ENCODE data around the gene ZNF710. TPM values are rescaled to one million over a fixed set of nuclear protein-coding genes. Genes with fewer than 3 reads are reported as not detected.
"Not testable (repeated sequence)": the region's sequence is repeated elsewhere in the genome, so short reads cannot be mapped to it uniquely, and the experiment has no call there.

ZNF710 gene
- polyA plus RNA-seq, 1 donor from 2014 or later, result 10.2 TPM

DNA sequence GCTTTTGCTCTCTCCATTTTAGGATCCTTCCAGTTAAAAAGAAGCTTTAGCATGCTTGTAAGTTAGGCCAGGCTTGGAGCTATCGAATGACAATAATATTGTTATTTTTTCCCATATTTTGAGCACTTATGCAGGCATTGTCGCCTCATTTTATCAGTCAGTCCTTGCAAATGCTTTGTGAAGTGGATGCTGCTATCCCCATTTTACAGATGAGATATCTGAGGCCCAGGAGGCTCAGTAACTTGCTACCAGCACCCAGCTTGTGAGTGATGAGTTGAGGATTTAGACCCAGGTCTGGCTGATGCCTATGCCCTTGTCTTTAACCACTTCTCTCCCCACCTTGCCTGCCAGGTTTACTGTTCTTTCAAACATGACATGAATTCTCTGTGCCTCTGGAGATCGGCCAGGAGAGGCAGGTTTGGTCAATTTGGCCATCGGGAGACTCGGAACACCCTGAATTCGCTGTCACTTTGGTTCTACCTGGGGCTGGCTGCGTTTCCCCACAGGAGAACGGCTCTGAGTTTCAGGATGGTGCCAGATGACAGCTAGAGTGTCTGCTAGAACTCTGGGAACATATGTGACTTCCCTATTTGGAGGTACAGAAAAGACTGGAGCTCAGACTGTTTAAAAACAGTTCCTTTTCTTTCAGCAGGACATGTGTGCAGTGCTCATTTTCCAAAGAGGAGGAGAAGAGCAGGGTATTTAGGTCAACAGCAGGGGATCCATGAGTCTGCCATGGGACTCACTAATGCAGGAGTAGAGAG lies 25.5 kb upstream of the ZNF710 start:
- Histone ChIP-seq H3K27me3 (ENCODE audit: insufficient read depth, low read depth, low read length) (no peaks in the 10 kb centered on the region), H3K4me3 (ENCODE audit: low read length) (no peak overlapping the region), H3K79me2 (replicated peaks; ENCODE audit: insufficient read depth, low read length) (no peaks in the 10 kb centered on the region), H3K9me3 (ENCODE audit: low read length) (no peaks in the 10 kb centered on the region), H4K20me1 (ENCODE audit: insufficient read depth) (no peaks in the 10 kb centered on the region), H3F3A (ENCODE audit: insufficient read depth, low read length, poor library complexity, severe bottlenecking) (no peaks in the 10 kb centered on the region), H3K36me3 (ENCODE audit: insufficient read depth, low read length) (no peaks in the 10 kb centered on the region), H3K4me2 (ENCODE audit: low read length) (no peak overlapping the region), H3K27ac (ENCODE audit: low read length) (no peak overlapping the region), H2AFZ (ENCODE audit: low read depth, low read length) (no peak overlapping the region), H3K9me2 (ENCODE audit: insufficient read depth, low read length) (no peaks in the 10 kb centered on the region), H3K9ac (ENCODE audit: low read length) (no peak overlapping the region)
- TF ChIP-seq RAD21 (conservative IDR thresholded peaks at IDR 0.05), result no peak
- no peak for TF ChIP-seq MXI1 (conservative IDR thresholded peaks at IDR 0.05; ENCODE audit: poor library complexity, severe bottlenecking)
- TF ChIP-seq TAF1 (IDR thresholded peaks at IDR 0.05; ENCODE audit: low read depth), result no peak
- TF ChIP-seq, protein P1, sequence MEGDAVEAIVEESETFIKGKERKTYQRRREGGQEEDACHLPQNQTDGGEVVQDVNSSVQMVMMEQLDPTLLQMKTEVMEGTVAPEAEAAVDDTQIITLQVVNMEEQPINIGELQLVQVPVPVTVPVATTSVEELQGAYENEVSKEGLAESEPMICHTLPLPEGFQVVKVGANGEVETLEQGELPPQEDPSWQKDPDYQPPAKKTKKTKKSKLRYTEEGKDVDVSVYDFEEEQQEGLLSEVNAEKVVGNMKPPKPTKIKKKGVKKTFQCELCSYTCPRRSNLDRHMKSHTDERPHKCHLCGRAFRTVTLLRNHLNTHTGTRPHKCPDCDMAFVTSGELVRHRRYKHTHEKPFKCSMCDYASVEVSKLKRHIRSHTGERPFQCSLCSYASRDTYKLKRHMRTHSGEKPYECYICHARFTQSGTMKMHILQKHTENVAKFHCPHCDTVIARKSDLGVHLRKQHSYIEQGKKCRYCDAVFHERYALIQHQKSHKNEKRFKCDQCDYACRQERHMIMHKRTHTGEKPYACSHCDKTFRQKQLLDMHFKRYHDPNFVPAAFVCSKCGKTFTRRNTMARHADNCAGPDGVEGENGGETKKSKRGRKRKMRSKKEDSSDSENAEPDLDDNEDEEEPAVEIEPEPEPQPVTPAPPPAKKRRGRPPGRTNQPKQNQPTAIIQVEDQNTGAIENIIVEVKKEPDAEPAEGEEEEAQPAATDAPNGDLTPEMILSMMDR (IDR thresholded peaks at IDR 0.05; ENCODE audit: poor library complexity, severe bottlenecking), result no peak
- TF ChIP-seq EZH2 (IDR thresholded peaks at IDR 0.05; ENCODE audit: borderline replicate concordance, insufficient read depth, low read length, poor library complexity, severe bottlenecking), result no peak
- TF ChIP-seq POLR2AphosphoS5 (IDR thresholded peaks at IDR 0.05), result no peak
- TF ChIP-seq EP300 (conservative IDR thresholded peaks at IDR 0.05; ENCODE audit: poor library complexity, severe bottlenecking), result no peak
- no peak for TF ChIP-seq SMC3 (conservative IDR thresholded peaks at IDR 0.05; ENCODE audit: poor library complexity)
- no peak for TF ChIP-seq REST (IDR thresholded peaks at IDR 0.05; ENCODE audit: borderline replicate concordance)

GRCh38 chr15:89976246-89976600 lies 24.9 kb upstream of the ZNF710 start:
- Histone ChIP-seq H4K20me1 (ENCODE audit: insufficient read depth) (no peaks in the 10 kb centered on the region), H3K36me3 (ENCODE audit: insufficient read depth, low read length) (no peaks in the 10 kb centered on the region), H2AFZ (ENCODE audit: low read depth, low read length) (no peak overlapping the region), H3K9ac (ENCODE audit: low read length) (no peak overlapping the region), H3K27ac (ENCODE audit: low read length) (no peak overlapping the region), H3K4me3 (ENCODE audit: low read length) (no peak overlapping the region), H3K4me2 (ENCODE audit: low read length) (no peak overlapping the region), H3K9me3 (ENCODE audit: low read length) (no peaks in the 10 kb centered on the region), H3K79me2 (replicated peaks; ENCODE audit: insufficient read depth, low read length) (no peaks in the 10 kb centered on the region), H3K9me2 (ENCODE audit: insufficient read depth, low read length) (no peaks in the 10 kb centered on the region), H3K27me3 (ENCODE audit: insufficient read depth, low read depth, low read length) (no peaks in the 10 kb centered on the region), H3F3A (ENCODE audit: insufficient read depth, low read length, poor library complexity, severe bottlenecking) (no peaks in the 10 kb centered on the region)
- TF ChIP-seq REST (IDR thresholded peaks at IDR 0.05; ENCODE audit: borderline replicate concordance) (no peak), RAD21 (conservative IDR thresholded peaks at IDR 0.05) (no peak), MXI1 (conservative IDR thresholded peaks at IDR 0.05; ENCODE audit: poor library complexity, severe bottlenecking) (no peak), TAF1 (IDR thresholded peaks at IDR 0.05; ENCODE audit: low read depth) (no peak), EP300 (conservative IDR thresholded peaks at IDR 0.05; ENCODE audit: poor library complexity, severe bottlenecking) (no peak), POLR2AphosphoS5 (IDR thresholded peaks at IDR 0.05) (no peak), SMC3 (conservative IDR thresholded peaks at IDR 0.05; ENCODE audit: poor library complexity) (no peak), EZH2 (IDR thresholded peaks at IDR 0.05; ENCODE audit: borderline replicate concordance, insufficient read depth, low read length, poor library complexity, severe bottlenecking) (no peak)
- TF ChIP-seq, protein P1 (IDR thresholded peaks at IDR 0.05; ENCODE audit: poor library complexity, severe bottlenecking), result no peak

DNA sequence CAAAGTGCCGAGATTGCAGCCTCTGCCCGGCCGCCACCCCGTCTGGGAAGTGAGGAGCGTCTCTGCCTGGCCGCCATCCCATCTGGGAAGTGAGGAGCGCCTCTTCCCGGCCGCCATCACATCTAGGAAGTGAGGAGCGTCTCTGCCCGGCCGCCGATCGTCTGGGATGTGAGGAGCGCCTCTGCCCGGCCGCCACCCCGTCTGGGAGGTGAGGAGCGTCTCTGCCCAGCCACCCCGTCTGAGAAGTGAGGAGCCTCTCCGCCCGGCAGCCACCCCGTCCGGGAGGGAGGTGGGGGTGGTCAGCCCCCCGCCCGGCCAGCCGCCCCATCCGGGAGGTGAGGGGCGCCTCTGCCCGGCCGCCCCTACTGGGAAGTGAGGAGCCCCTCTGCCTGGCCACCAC lies 23.3 kb upstream of the ZNF710 start:
- not testable (repeated sequence) for H3K9me2 ChIP-seq (ENCODE audit: insufficient read depth, low read length); H3K9ac ChIP-seq (ENCODE audit: low read length); H2AFZ ChIP-seq (ENCODE audit: low read depth, low read length); H4K20me1 ChIP-seq (ENCODE audit: insufficient read depth); H3F3A ChIP-seq (ENCODE audit: insufficient read depth, low read length, poor library complexity, severe bottlenecking); H3K4me2 ChIP-seq (ENCODE audit: low read length); H3K27me3 ChIP-seq (ENCODE audit: insufficient read depth, low read depth, low read length); H3K36me3 ChIP-seq (ENCODE audit: insufficient read depth, low read length); H3K9me3 ChIP-seq (ENCODE audit: low read length); H3K4me3 ChIP-seq (ENCODE audit: low read length); H3K27ac ChIP-seq (ENCODE audit: low read length); H3K79me2 ChIP-seq (replicated peaks; ENCODE audit: insufficient read depth, low read length)

Data from neural cell (in vitro differentiated cells).